ENCODE results near the gene CLDN9. TPM values are rescaled to one million over a fixed set of nuclear protein-coding genes. Genes with fewer than 3 reads are reported as not detected.
A peak's percentile ranks its signal among the peaks of the same experiment; 100 is the strongest.

CLDN9 gene
- total RNA-seq, 1 donor from 2014 or later = not detected

DNA sequence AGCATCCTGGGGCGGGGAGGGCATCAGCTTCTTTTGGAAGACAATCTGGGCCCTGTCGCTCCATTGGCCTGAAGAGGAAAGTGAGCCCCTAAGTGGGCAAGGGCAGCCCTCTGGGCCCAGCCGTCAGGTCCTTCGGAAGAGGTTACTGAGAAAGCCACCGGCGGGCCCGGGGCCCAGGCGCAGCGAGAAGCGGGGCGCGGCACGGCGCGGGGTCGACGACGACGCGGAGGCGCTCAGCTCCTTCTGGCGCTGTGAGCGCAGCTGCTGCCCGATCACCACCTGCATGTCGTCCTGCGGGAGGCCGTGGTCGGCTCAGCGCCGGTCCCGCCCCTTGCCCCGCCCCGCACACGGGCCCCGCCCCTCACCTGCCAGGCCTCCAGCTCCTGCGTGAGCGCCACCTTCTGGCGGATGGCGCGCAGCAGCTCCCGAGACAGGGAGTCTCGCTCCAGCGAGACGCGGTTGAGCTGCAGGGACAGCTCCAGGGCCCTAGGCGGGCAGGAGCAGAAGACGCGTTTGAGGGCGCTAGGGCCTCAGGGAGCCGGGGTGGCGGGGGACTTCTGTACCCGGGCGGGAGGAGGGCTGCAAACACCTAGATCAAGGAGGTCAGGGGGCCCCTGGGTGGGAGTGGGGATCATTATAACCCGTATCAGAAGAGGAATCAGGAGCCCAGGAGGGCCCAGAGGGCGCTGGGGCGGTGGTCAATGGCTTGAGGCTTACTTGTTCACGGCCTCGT lies 15.4 kb downstream of the CLDN9 start:
- peak overlapping the region; percentile 6 for H3K4me3 Mint-ChIP-seq (ENCODE audit: unreplicated experiment)
- H3K36me3 Mint-ChIP-seq (ENCODE audit: unreplicated experiment) = peaks cover 2% of the 10 kb centered on the region
- peaks cover 6% of the 10 kb centered on the region for H3K4me1 Mint-ChIP-seq (ENCODE audit: unreplicated experiment)
- DNase-seq (ENCODE audit: extremely low spot score, unreplicated experiment) = peak; percentile 91
- peaks cover 9% of the 10 kb centered on the region for H3K27me3 Mint-ChIP-seq (ENCODE audit: unreplicated experiment)
- TF ChIP-seq, protein P1, sequence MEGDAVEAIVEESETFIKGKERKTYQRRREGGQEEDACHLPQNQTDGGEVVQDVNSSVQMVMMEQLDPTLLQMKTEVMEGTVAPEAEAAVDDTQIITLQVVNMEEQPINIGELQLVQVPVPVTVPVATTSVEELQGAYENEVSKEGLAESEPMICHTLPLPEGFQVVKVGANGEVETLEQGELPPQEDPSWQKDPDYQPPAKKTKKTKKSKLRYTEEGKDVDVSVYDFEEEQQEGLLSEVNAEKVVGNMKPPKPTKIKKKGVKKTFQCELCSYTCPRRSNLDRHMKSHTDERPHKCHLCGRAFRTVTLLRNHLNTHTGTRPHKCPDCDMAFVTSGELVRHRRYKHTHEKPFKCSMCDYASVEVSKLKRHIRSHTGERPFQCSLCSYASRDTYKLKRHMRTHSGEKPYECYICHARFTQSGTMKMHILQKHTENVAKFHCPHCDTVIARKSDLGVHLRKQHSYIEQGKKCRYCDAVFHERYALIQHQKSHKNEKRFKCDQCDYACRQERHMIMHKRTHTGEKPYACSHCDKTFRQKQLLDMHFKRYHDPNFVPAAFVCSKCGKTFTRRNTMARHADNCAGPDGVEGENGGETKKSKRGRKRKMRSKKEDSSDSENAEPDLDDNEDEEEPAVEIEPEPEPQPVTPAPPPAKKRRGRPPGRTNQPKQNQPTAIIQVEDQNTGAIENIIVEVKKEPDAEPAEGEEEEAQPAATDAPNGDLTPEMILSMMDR (IDR thresholded peaks at IDR 0.05) = peak; percentile 79
- H3K27ac Mint-ChIP-seq (ENCODE audit: unreplicated experiment) = no peak overlapping the region
- H3K9me3 Mint-ChIP-seq (ENCODE audit: unreplicated experiment) = no peaks in the 10 kb centered on the region

DNA sequence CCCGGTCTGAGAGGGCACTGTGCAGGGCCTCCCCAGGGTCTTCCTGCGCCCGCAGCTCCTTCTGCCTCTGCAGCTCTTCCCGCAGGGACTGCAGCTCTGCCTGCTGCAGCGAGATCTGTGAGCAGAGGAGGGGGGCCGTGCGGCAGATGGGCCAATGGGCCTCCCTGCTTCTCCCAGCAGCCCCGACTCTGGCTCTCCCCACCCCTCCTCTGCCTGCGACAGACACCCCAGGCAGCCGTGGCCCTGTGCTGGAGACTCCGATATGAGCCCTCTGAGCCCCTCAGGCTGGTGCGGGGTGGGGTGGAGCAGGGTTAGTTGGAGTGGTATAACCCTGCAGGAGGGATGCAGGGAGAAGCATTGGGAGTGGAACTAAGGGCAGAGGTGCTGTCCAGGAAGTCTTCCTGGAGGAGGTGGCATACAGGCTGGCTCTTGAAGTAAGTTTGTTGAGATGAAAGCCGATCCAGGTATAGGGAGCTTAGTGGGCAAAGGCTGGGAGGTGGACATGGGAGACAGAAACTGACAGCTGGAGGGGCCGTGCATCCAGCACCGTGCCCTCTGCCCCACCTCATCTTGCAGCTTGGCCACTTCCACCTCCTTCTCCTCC lies 16.1 kb downstream of the CLDN9 start:
- H3K36me3 Mint-ChIP-seq (ENCODE audit: unreplicated experiment) = peaks cover 2% of the 10 kb centered on the region
- H3K4me3 Mint-ChIP-seq (ENCODE audit: unreplicated experiment) = no peak overlapping the region
- H3K27ac Mint-ChIP-seq (ENCODE audit: unreplicated experiment) = no peak overlapping the region
- peaks cover 16% of the 10 kb centered on the region for H3K27me3 Mint-ChIP-seq (ENCODE audit: unreplicated experiment)
- no peaks in the 10 kb centered on the region for H3K9me3 Mint-ChIP-seq (ENCODE audit: unreplicated experiment)
- peaks cover 6% of the 10 kb centered on the region for H3K4me1 Mint-ChIP-seq (ENCODE audit: unreplicated experiment)
- TF ChIP-seq, protein P1 (IDR thresholded peaks at IDR 0.05) = no peak
- DNase-seq (ENCODE audit: extremely low spot score, unreplicated experiment) = no peak

DNA sequence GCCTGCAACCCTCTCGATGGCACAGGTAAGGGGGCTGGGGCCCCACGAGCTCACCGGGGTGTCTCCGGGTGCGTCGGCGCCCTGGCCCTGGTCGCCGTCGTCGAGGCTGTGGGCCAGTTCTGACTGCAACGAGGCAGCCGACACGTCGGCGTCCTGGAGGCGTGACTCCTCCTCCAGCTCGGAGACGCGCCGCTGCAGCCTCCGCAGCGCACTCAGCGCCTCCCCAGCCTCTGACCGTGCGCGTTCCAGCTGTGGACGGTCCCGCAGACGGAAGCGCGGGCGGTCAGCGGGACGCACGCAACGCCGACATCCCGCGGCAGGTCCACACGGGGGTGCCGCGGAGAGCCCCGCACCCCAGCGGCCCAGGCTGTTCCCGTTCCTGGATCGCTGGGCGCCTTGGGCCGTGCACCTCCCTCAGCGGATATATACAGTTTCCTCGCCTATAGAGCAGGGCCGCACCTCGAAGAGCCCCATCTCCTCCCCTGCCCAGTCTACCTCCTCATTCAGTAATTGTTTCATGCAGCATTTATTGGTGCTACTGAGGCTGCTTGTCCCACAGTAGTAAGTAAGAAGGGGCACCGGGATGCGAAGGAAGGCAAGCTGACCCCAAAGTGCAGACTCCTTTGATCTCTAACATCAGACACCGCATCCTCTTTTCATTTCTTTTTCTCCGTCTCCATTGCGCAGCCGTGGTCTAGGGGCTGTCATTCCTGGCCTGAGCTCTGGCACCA lies 16.9 kb downstream of the CLDN9 start:
- no peak overlapping the region for H3K4me3 Mint-ChIP-seq (ENCODE audit: unreplicated experiment)
- H3K9me3 Mint-ChIP-seq (ENCODE audit: unreplicated experiment) = no peaks in the 10 kb centered on the region
- no peak overlapping the region for H3K27ac Mint-ChIP-seq (ENCODE audit: unreplicated experiment)
- peaks cover 2% of the 10 kb centered on the region for H3K4me1 Mint-ChIP-seq (ENCODE audit: unreplicated experiment)
- TF ChIP-seq, protein P1 (IDR thresholded peaks at IDR 0.05) = no peak
- no peak for DNase-seq (ENCODE audit: extremely low spot score, unreplicated experiment)
- H3K36me3 Mint-ChIP-seq (ENCODE audit: unreplicated experiment) = peaks cover 2% of the 10 kb centered on the region
- peaks cover 24% of the 10 kb centered on the region for H3K27me3 Mint-ChIP-seq (ENCODE audit: unreplicated experiment)

DNA sequence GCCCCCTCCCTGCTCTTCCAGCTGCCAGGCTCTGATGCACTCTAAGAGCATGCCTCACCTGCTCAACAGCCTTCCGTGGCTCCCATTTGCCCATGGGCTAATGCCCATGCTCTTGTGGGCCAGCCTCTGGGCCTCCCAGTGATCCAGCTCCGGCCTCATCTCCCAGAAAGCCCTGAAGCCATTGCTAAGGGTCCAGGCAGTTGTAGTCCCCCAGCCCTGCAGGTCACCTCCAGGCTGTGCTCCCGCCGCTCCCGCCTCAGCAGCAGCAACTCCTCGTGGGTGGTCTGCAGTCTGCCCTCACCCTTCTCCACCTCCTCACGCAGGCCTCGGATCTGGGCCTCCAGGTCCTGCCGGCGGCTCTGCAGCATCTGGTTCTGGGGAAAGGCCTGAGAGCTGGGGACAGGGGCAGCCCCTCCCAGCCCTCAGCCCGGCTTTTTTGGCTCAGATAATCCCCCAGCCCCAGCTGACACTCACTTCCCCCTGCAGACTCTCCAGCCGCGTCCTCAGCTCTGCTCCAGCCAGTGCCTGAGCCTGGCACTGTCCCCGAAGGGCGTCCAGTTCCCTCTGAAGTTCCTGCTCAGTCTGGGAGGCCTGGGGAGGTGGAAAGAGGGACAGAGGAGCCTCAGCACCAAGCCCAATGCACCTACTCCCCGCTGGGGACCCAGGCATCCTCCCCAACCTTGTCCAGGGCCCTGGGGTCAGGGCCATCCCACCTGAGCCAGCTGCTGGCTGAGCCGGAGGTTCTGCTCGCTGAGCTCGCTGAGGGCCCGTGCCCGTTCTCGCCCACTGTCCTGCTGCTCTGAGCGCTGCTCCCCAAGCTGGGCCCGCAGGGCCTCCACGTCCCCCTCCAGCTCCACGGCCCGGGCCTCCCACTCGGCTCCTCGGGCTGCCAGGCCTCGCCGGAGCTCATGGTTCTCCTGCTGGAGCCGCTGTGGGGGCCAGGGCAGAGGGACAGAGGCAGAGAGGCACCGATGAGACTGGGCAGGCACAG lies 17.8 kb downstream of the CLDN9 start:
- TF ChIP-seq, protein P1 (IDR thresholded peaks at IDR 0.05) = no peak
- H3K27me3 Mint-ChIP-seq (ENCODE audit: unreplicated experiment) = peaks cover 31% of the 10 kb centered on the region
- H3K4me3 Mint-ChIP-seq (ENCODE audit: unreplicated experiment) = no peak overlapping the region
- H3K4me1 Mint-ChIP-seq (ENCODE audit: unreplicated experiment) = no peaks in the 10 kb centered on the region
- H3K36me3 Mint-ChIP-seq (ENCODE audit: unreplicated experiment) = peaks cover 2% of the 10 kb centered on the region
- no peaks in the 10 kb centered on the region for H3K9me3 Mint-ChIP-seq (ENCODE audit: unreplicated experiment)
- no peak for DNase-seq (ENCODE audit: extremely low spot score, unreplicated experiment)
- no peak overlapping the region for H3K27ac Mint-ChIP-seq (ENCODE audit: unreplicated experiment)
